Measurements from ENCODE around the gene SERPINE2.

The SERPINE2 gene

DNA sequence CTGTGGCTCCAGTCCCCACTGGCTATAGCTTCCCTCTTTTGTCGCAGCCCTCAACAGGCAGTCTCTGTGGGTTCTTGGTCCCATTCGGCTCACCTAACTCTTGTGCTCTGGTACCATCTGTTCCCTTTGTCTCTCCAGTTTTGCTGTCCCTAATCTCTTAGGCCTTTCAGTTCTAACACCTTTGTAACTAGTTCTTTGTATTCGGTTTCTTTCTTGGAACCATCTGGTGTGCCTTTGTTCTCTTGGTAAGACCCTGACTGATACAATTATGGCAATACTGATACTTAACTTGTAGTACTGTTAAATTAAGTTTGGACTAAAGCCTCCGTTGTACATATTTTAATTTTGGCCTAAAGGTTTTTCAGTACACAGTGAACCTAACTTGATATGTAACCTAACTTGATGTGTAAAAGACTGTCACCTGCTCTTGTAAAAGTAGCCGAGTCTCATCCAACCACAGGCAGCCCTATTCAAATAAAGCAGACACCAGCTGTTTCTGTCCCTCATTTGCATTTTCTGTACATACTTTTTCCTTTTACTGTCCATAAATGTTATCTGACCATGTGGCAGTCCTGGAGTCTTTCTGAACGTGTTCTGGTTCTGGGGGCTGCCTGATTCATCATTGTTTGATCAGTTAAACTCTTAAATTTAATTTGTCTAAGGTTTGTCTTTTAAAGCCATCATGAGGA lies 86.7 kb downstream of the SERPINE2 start:
- Histone ChIP-seq H3K9me2 (replicated peaks; ENCODE audit: low read depth, low read length) (no peaks in the 10 kb centered on the region), H3F3A (ENCODE audit: low read depth) (no peaks in the 10 kb centered on the region), H3K4me1 (ENCODE audit: insufficient read depth, low read length, poor library complexity, severe bottlenecking) (peaks cover 7% of the 10 kb centered on the region), H2AFZ (ENCODE audit: low read length) (peak overlapping the region; percentile 66), H3K4me2 (ENCODE audit: low read depth, low read length, poor library complexity, severe bottlenecking) (no peak overlapping the region), H3K79me2 (ENCODE audit: insufficient read depth, low read length) (peaks cover 2% of the 10 kb centered on the region; the same call in 1 of the 2 replicates), H3K4me3 (ENCODE audit: low read length, poor library complexity, severe bottlenecking) (no peak overlapping the region), H3K9ac (ENCODE audit: low read depth, low read length, poor library complexity, severe bottlenecking) (no peak overlapping the region), H3K27me3 (ENCODE audit: insufficient read depth, low read length, poor library complexity, severe bottlenecking) (no peaks in the 10 kb centered on the region), H3K36me3 (ENCODE audit: insufficient read depth, low read length) (no peaks in the 10 kb centered on the region), H4K20me1 (ENCODE audit: insufficient read depth, low read length, poor library complexity, severe bottlenecking) (no peaks in the 10 kb centered on the region), H3K9me3 (ENCODE audit: insufficient read depth, low read depth, low read length) (no peaks in the 10 kb centered on the region)
- no peak for TF ChIP-seq EZH2phosphoT487 (IDR thresholded peaks at IDR 0.05; ENCODE audit: borderline replicate concordance)
- TF ChIP-seq, protein P1, sequence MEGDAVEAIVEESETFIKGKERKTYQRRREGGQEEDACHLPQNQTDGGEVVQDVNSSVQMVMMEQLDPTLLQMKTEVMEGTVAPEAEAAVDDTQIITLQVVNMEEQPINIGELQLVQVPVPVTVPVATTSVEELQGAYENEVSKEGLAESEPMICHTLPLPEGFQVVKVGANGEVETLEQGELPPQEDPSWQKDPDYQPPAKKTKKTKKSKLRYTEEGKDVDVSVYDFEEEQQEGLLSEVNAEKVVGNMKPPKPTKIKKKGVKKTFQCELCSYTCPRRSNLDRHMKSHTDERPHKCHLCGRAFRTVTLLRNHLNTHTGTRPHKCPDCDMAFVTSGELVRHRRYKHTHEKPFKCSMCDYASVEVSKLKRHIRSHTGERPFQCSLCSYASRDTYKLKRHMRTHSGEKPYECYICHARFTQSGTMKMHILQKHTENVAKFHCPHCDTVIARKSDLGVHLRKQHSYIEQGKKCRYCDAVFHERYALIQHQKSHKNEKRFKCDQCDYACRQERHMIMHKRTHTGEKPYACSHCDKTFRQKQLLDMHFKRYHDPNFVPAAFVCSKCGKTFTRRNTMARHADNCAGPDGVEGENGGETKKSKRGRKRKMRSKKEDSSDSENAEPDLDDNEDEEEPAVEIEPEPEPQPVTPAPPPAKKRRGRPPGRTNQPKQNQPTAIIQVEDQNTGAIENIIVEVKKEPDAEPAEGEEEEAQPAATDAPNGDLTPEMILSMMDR (conservative IDR thresholded peaks at IDR 0.05; ENCODE audit: low read length), result no peak

DNA sequence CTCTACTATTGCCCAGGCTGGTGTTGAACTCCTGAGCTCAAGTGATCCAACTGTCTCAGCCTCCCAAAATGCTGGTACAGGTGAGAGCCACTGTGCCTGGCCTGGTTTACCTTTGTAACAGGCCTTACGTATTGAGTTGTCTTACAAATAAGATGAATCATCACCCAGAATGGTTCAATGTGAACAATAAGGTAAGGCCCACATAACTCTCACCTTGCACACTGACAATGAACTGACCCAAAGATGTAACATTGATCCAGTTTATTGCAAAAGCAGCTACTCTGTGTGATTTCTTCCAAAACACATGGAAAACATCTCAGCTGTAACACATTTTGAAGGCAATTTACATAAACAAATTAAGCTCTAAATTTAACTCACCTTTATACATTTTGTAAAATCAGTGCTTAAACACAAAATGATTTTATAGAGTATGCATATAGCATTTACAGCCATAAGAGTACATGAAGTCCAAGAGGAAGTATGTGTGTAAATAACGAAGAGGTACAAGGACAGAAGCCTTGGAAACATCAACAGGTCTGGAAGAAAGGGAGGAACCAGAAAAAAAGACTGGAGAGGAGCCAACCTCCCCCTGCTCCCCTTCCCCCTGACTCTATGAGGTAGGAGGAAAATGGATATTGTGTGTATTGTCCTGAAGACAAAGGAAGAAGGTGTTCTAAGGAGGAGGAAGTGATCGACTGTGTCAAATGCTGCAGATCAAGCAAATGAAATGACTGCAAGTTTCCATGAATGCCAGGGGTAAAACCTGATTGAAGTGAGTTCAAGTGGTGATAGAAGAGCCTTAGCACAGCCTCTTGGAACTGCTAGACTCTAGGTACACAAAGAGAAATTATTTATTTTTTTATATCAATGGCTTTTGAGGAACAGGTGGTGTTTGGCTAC lies 88.4 kb downstream of the SERPINE2 start:
- Histone ChIP-seq H2AFZ (ENCODE audit: low read length) (peak overlapping the region; percentile 77), H3K79me2 (ENCODE audit: insufficient read depth, low read length) (no peaks in the 10 kb centered on the region), H4K20me1 (ENCODE audit: insufficient read depth, low read length, poor library complexity, severe bottlenecking) (no peaks in the 10 kb centered on the region), H3K9me3 (ENCODE audit: insufficient read depth, low read depth, low read length) (no peaks in the 10 kb centered on the region), H3K4me2 (ENCODE audit: low read depth, low read length, poor library complexity, severe bottlenecking) (no peak overlapping the region), H3K4me1 (ENCODE audit: insufficient read depth, low read length, poor library complexity, severe bottlenecking) (peaks cover 3% of the 10 kb centered on the region), H3F3A (ENCODE audit: low read depth) (no peaks in the 10 kb centered on the region), H3K9ac (ENCODE audit: low read depth, low read length, poor library complexity, severe bottlenecking) (no peak overlapping the region), H3K36me3 (ENCODE audit: insufficient read depth, low read length) (no peaks in the 10 kb centered on the region), H3K9me2 (replicated peaks; ENCODE audit: low read depth, low read length) (no peaks in the 10 kb centered on the region), H3K4me3 (ENCODE audit: low read length, poor library complexity, severe bottlenecking) (no peak overlapping the region), H3K27me3 (ENCODE audit: insufficient read depth, low read length, poor library complexity, severe bottlenecking) (no peaks in the 10 kb centered on the region)
- TF ChIP-seq, protein P1 (conservative IDR thresholded peaks at IDR 0.05; ENCODE audit: low read length), result no peak
- TF ChIP-seq EZH2phosphoT487 (IDR thresholded peaks at IDR 0.05; ENCODE audit: borderline replicate concordance), result no peak

DNA sequence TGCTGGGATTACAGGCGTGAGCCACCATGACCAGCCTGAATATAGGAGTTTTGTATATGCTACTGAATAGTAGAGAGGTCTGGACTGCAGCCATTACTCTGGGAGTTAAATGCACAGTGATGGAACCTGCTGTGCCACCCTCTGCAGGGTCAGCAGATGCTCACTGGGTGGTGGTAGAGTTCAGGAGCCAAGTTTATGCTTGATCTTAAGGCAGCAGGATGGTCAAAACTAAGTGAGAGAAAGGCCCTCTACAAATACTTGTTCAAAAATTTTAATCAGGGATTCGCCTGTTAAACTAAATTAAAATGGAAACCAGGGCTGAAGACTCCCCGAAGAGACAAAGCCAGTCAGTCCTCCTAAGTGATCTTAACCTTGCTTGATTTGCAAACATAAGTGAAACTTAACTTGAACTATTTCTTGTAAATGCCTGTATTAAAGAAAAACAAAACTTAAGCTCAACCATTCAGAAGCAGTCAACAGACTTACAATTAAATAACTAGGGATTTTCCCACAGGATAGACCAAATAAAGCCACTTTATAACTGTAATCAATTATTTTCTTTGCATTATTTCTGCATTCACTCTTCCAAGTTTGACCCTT lies 89.7 kb downstream of the SERPINE2 start:
- Histone ChIP-seq H3K4me3 (ENCODE audit: low read length, poor library complexity, severe bottlenecking) (no peak overlapping the region), H3F3A (ENCODE audit: low read depth) (no peaks in the 10 kb centered on the region), H2AFZ (ENCODE audit: low read length) (peak overlapping the region; percentile 46; the same call in 1 of the 2 replicates), H3K36me3 (ENCODE audit: insufficient read depth, low read length) (no peaks in the 10 kb centered on the region), H3K27me3 (ENCODE audit: insufficient read depth, low read length, poor library complexity, severe bottlenecking) (no peaks in the 10 kb centered on the region), H3K79me2 (ENCODE audit: insufficient read depth, low read length) (peaks cover 8% of the 10 kb centered on the region), H3K9ac (ENCODE audit: low read depth, low read length, poor library complexity, severe bottlenecking) (no peak overlapping the region), H3K4me2 (ENCODE audit: low read depth, low read length, poor library complexity, severe bottlenecking) (no peak overlapping the region), H3K9me2 (replicated peaks; ENCODE audit: low read depth, low read length) (no peaks in the 10 kb centered on the region), H4K20me1 (ENCODE audit: insufficient read depth, low read length, poor library complexity, severe bottlenecking) (no peaks in the 10 kb centered on the region), H3K9me3 (ENCODE audit: insufficient read depth, low read depth, low read length) (no peaks in the 10 kb centered on the region), H3K4me1 (ENCODE audit: insufficient read depth, low read length, poor library complexity, severe bottlenecking) (peaks cover 6% of the 10 kb centered on the region)
- TF ChIP-seq, protein P1 (conservative IDR thresholded peaks at IDR 0.05; ENCODE audit: low read length), result peak; percentile 58
- TF ChIP-seq EZH2phosphoT487 (IDR thresholded peaks at IDR 0.05; ENCODE audit: borderline replicate concordance), result no peak
